ENCODE data around the gene CYTIP. TPM values are rescaled to one million over a fixed set of nuclear protein-coding genes. Genes with fewer than 3 reads are reported as not detected.

The CYTIP gene
- total RNA-seq, 4 donors from 2014 or later: 2.6 to 14.1 (median 3.4) TPM

GRCh38 chr2:157479081-157480027, 35.5 kb upstream of the CYTIP start:
- H3K4me1 ChIP-seq: peaks cover 0 to 5% (median 0%) of the 10 kb centered on the region in 4 donors
- TF ChIP-seq CTCF (IDR thresholded peaks at IDR 0.05): no peak
- no peak for TF ChIP-seq EP300 (IDR thresholded peaks at IDR 0.05)
- no peak for TF ChIP-seq POLR2AphosphoS5 (IDR thresholded peaks at IDR 0.05)
- no peak for TF ChIP-seq POLR2A (IDR thresholded peaks at IDR 0.05; ENCODE audit: low read depth)
- H3K27me3 ChIP-seq: no peaks in the 10 kb centered on the region
- no peaks in the 10 kb centered on the region for H3K9me3 ChIP-seq
- intact Hi-C loops (cut with DNase I): no loop called here
- no peak for DNase-seq (ENCODE audit: extremely low spot score)
- 84% methylated on average over 7 of the region's 7 CpGs for WGBS
- H3K36me3 ChIP-seq: no peaks in the 10 kb centered on the region
- no peak overlapping the region for H3K4me3 ChIP-seq
- H3K27ac ChIP-seq (replicated peaks in 1 of 4): no peak overlapping the region

DNA sequence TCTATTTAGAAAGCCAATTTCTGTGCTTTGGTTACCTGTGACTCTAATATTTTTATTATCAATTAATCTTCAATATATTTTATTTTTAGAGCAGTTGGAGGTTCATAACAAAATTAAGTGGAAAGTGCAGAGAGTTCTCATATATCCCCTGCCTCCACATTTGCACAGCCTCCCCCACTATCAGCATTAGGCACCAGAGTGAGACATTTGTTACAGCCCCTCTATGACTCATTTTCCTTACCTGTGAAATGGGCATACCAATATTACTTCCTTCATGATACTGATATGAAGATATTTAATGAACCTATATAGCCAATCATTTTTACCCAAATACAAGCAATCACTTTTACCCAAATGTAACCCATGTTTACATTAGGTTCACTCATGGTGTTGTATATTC, 34.0 kb upstream of the CYTIP start:
- DNase-seq (ENCODE audit: extremely low spot score): no peak
- intact Hi-C loops (cut with DNase I): no loop called here

DNA sequence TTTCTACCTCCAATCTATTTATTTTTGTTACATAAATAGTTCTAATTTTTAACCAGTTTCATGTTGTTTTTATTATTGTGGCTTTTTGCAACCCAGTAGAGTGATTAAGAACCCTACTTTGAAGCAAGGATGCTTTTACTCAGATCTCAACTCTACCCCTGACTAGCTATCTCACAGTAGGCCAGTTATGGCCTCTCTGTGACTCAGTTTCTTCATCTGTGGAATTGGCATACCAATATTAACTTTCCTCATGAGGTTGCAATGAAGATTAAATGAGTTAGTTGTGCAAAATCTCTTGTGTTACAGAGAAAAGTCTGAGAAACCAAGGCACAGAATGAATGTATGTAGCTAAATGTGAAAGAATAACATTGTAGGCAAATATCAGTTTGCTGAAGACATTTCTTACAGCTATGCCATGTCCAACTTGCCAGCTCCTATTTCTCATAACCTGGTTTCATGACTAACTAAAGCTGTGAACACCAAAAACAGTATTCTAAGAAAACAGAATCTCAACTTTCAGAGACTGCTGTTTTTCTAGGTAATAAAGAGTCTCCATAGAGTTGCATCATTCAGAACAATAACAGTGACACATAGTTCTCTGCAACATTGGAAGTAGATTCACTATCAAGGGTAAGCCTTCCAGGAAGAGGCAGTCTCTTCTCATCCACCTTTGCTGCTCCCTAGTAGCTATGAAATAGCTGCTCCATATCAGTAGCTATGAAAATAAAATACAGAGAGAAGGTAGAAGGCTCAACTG, 33.2 kb upstream of the CYTIP start:
- no peaks in the 10 kb centered on the region for H3K36me3 ChIP-seq
- H3K9me3 ChIP-seq: no peaks in the 10 kb centered on the region
- no peak for TF ChIP-seq POLR2AphosphoS5 (IDR thresholded peaks at IDR 0.05)
- TF ChIP-seq POLR2A (IDR thresholded peaks at IDR 0.05; ENCODE audit: low read depth): no peak
- TF ChIP-seq EP300 (IDR thresholded peaks at IDR 0.05): no peak
- no peaks in the 10 kb centered on the region for H3K27me3 ChIP-seq
- no peak for DNase-seq (ENCODE audit: extremely low spot score)
- H3K4me1 ChIP-seq: peaks cover 0 to 5% (median 0%) of the 10 kb centered on the region in 4 donors
- H3K4me3 ChIP-seq: no peak overlapping the region
- intact Hi-C loops (cut with DNase I): no loop called here
- H3K27ac ChIP-seq (replicated peaks in 1 of 4): no peak overlapping the region

More for the DNA sequence above, 34.0 kb upstream of the CYTIP start:
- Histone ChIP-seq H3K27me3 (no peaks in the 10 kb centered on the region), H3K36me3 (no peaks in the 10 kb centered on the region), H3K27ac (replicated peaks in 1 of 4) (no peak overlapping the region), H3K4me3 (no peak overlapping the region), H3K9me3 (no peaks in the 10 kb centered on the region), H3K4me1 (peaks cover 0 to 5% (median 0%) of the 10 kb centered on the region in 4 donors)
- TF ChIP-seq EP300 (IDR thresholded peaks at IDR 0.05) (no peak), CTCF (IDR thresholded peaks at IDR 0.05) (no peak), POLR2A (IDR thresholded peaks at IDR 0.05; ENCODE audit: low read depth) (no peak), POLR2AphosphoS5 (IDR thresholded peaks at IDR 0.05) (no peak)

DNA sequence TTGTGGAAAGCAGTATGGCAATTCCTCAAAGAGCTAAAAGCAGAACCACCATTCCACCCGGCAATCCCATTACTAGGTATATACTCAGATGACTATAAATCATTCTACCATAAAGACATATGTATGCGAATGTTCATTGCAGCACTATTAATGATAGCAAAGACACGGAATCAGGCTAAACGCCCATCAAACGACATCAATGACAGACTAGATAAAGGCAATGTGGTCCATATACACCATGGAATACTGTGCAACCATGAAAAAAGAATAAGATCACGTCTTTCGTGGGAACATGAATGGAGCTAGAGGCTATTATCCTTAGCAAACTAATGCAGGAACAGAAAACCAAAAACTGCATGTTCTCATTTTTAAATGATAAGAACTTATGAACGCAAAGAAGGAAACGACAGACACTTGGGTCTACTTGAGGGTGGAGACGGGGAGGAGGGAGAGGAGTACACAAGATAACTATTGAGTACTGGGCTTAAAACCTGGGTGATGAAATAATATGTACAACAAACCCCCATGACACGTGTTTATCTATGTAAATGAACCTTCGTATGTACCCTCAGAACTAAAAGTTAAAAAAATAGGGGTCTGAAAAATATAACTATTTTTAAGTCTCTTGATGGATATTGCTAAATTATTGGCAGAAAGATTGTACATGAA, 32.0 kb upstream of the CYTIP start:
- DNase-seq (ENCODE audit: extremely low spot score): no peak
- H3K36me3 ChIP-seq: no peaks in the 10 kb centered on the region
- intact Hi-C loops (cut with DNase I): no loop called here
- no peaks in the 10 kb centered on the region for H3K27me3 ChIP-seq
- H3K4me1 ChIP-seq: peaks cover 0 to 5% (median 0%) of the 10 kb centered on the region in 4 donors
- no peak overlapping the region for H3K4me3 ChIP-seq
- 87% methylated on average over 12 of the region's 12 CpGs for WGBS
- H3K9me3 ChIP-seq: no peaks in the 10 kb centered on the region
- no peak overlapping the region for H3K27ac ChIP-seq (replicated peaks in 1 of 4)
- TF ChIP-seq CTCF (IDR thresholded peaks at IDR 0.05) (no peak), POLR2A (IDR thresholded peaks at IDR 0.05; ENCODE audit: low read depth) (no peak), EP300 (IDR thresholded peaks at IDR 0.05) (no peak), POLR2AphosphoS5 (IDR thresholded peaks at IDR 0.05) (no peak)

- TF ChIP-seq POLR2A (IDR thresholded peaks at IDR 0.05; ENCODE audit: low read depth) (no peak), EP300 (IDR thresholded peaks at IDR 0.05) (no peak), POLR2AphosphoS5 (IDR thresholded peaks at IDR 0.05) (no peak), CTCF (IDR thresholded peaks at IDR 0.05) (no peak)
- no peaks in the 10 kb centered on the region for H3K4me1 ChIP-seq
- no peaks in the 10 kb centered on the region for H3K27me3 ChIP-seq
- H3K36me3 ChIP-seq: no peaks in the 10 kb centered on the region
- intact Hi-C loops (cut with DNase I): no loop called here
- no peak overlapping the region for H3K27ac ChIP-seq (replicated peaks in 1 of 4)
- no peak overlapping the region for H3K4me3 ChIP-seq
- no peaks in the 10 kb centered on the region for H3K9me3 ChIP-seq
- no peak for DNase-seq (ENCODE audit: extremely low spot score)
Observed at GRCh38 chr2:157473581-157473980, 29.7 kb upstream of the CYTIP start.
